Measurements from ENCODE around the gene MYCBPAP.

The MYCBPAP gene

GRCh38 chr17:50549256-50549941 is 41.2 kb downstream of the MYCBPAP start:
- Histone ChIP-seq H3K4me3 (ENCODE audit: low read depth, low read length, poor library complexity, severe bottlenecking) (no peak overlapping the region), H3K4me2 (ENCODE audit: low read length) (no peak overlapping the region), H3K27ac (ENCODE audit: low read depth, low read length, poor library complexity, severe bottlenecking) (no peak overlapping the region), H3K9me3 (ENCODE audit: low read length) (no peaks in the 10 kb centered on the region), H3F3A (ENCODE audit: insufficient read depth, low read length) (no peaks in the 10 kb centered on the region), H3K9ac (ENCODE audit: low read length) (no peak overlapping the region), H3K4me1 (ENCODE audit: insufficient read depth, low read length, severe bottlenecking) (peaks cover 6% of the 10 kb centered on the region), H4K20me1 (ENCODE audit: insufficient read depth, low read length) (no peaks in the 10 kb centered on the region), H3K79me2 (ENCODE audit: insufficient read depth, low read length) (no peaks in the 10 kb centered on the region), H3K36me3 (ENCODE audit: insufficient read depth, low read length) (no peaks in the 10 kb centered on the region), H3K9me2 (ENCODE audit: low read depth, low read length) (no peaks in the 10 kb centered on the region), H2AFZ (ENCODE audit: low read length) (no peak overlapping the region), H3K27me3 (ENCODE audit: insufficient read depth, low read length) (no peaks in the 10 kb centered on the region; the same call in 1 of the 2 replicates)
- TF ChIP-seq CTCF (IDR thresholded peaks at IDR 0.05; ENCODE audit: low read length) (no peak), EZH2 (IDR thresholded peaks at IDR 0.05; ENCODE audit: borderline replicate concordance, low read length) (no peak)

- H3K27ac ChIP-seq (ENCODE audit: low read depth, low read length, poor library complexity, severe bottlenecking), result no peak overlapping the region
- H3K9ac ChIP-seq (ENCODE audit: low read length), result no peak overlapping the region
- H3F3A ChIP-seq (ENCODE audit: insufficient read depth, low read length), result no peaks in the 10 kb centered on the region
- no peaks in the 10 kb centered on the region; the same call in 1 of the 2 replicates for H3K27me3 ChIP-seq (ENCODE audit: insufficient read depth, low read length)
- no peaks in the 10 kb centered on the region for H3K9me3 ChIP-seq (ENCODE audit: low read length)
- no peaks in the 10 kb centered on the region for H3K36me3 ChIP-seq (ENCODE audit: insufficient read depth, low read length)
- no peak overlapping the region for H3K4me3 ChIP-seq (ENCODE audit: low read depth, low read length, poor library complexity, severe bottlenecking)
- H3K4me1 ChIP-seq (ENCODE audit: insufficient read depth, low read length, severe bottlenecking), result peaks cover 6% of the 10 kb centered on the region
- H3K79me2 ChIP-seq (ENCODE audit: insufficient read depth, low read length), result no peaks in the 10 kb centered on the region
- TF ChIP-seq EZH2 (IDR thresholded peaks at IDR 0.05; ENCODE audit: borderline replicate concordance, low read length) (no peak), CTCF (IDR thresholded peaks at IDR 0.05; ENCODE audit: low read length) (no peak)
- no peaks in the 10 kb centered on the region for H4K20me1 ChIP-seq (ENCODE audit: insufficient read depth, low read length)
- no peak overlapping the region for H2AFZ ChIP-seq (ENCODE audit: low read length)
- H3K9me2 ChIP-seq (ENCODE audit: low read depth, low read length), result no peaks in the 10 kb centered on the region
- H3K4me2 ChIP-seq (ENCODE audit: low read length), result no peak overlapping the region
These were observed 41.7 kb downstream of the MYCBPAP start for GRCh38 chr17:50549969-50550368.

GRCh38 chr17:50550661-50551432 is 42.6 kb downstream of the MYCBPAP start:
- H3K27ac ChIP-seq (ENCODE audit: low read depth, low read length, poor library complexity, severe bottlenecking), result no peak overlapping the region

More at GRCh38 chr17:50550661-50551432, 42.6 kb downstream of the MYCBPAP start:
- no peak overlapping the region for H3K9ac ChIP-seq (ENCODE audit: low read length)
- H3K27me3 ChIP-seq (ENCODE audit: insufficient read depth, low read length), result no peaks in the 10 kb centered on the region; the same call in 1 of the 2 replicates
- H3K9me2 ChIP-seq (ENCODE audit: low read depth, low read length), result no peaks in the 10 kb centered on the region
- H3K4me1 ChIP-seq (ENCODE audit: insufficient read depth, low read length, severe bottlenecking), result peaks cover 6% of the 10 kb centered on the region
- no peaks in the 10 kb centered on the region for H3K79me2 ChIP-seq (ENCODE audit: insufficient read depth, low read length)
- no peaks in the 10 kb centered on the region for H3K9me3 ChIP-seq (ENCODE audit: low read length)
- H3F3A ChIP-seq (ENCODE audit: insufficient read depth, low read length), result no peaks in the 10 kb centered on the region
- no peak overlapping the region for H3K4me3 ChIP-seq (ENCODE audit: low read depth, low read length, poor library complexity, severe bottlenecking)
- TF ChIP-seq EZH2 (IDR thresholded peaks at IDR 0.05; ENCODE audit: borderline replicate concordance, low read length), result no peak
- TF ChIP-seq CTCF (IDR thresholded peaks at IDR 0.05; ENCODE audit: low read length), result peak; percentile 64
- no peaks in the 10 kb centered on the region for H4K20me1 ChIP-seq (ENCODE audit: insufficient read depth, low read length)
- no peak overlapping the region for H3K4me2 ChIP-seq (ENCODE audit: low read length)
- no peaks in the 10 kb centered on the region for H3K36me3 ChIP-seq (ENCODE audit: insufficient read depth, low read length)
- H2AFZ ChIP-seq (ENCODE audit: low read length), result no peak overlapping the region
